Activated CD4-positive, alpha-beta T cell treated with anti-CD3 and anti-CD28 coated beads for 4 hours (primary cell): ENCODE results near the gene C20orf204.

Source experiments
- DNase-seq, 2 donors: peaks; one replicate each; pipeline ENCODE4 v3.0.0-alpha.2; 2020

Gene C20orf204

GRCh38 chr20:64027981-64028685, 7.8 kb upstream of the C20orf204 start:
- no peak for DNase-seq

GRCh38 chr20:64029293-64030117, 6.5 kb upstream of the C20orf204 start:
- no peak for DNase-seq

- DNase-seq, result no peak
Observed at GRCh38 chr20:64030371-64031134, 5.4 kb upstream of the C20orf204 start.

- no peak for DNase-seq
Observed at GRCh38 chr20:64031822-64032314, 4.1 kb upstream of the C20orf204 start.

- no peak for DNase-seq
Observed at GRCh38 chr20:64032706-64033624, 3.0 kb upstream of the C20orf204 start.

GRCh38 chr20:64033981-64034493, 1.9 kb upstream of the C20orf204 start:
- no peak for DNase-seq

- DNase-seq, result no peak
Observed at GRCh38 chr20:64035066-64035932, 683 bp upstream of the C20orf204 start.

- no peak for DNase-seq
Observed at GRCh38 chr20:64036346-64037198, 590 bp downstream of the C20orf204 start.

- DNase-seq, result no peak
Observed at GRCh38 chr20:64037199-64037497, 1.2 kb downstream of the C20orf204 start.

GRCh38 chr20:64037498-64038213, 1.7 kb downstream of the C20orf204 start:
- no peak for DNase-seq

- DNase-seq, result no peak
Observed at GRCh38 chr20:64038224-64038564, 2.2 kb downstream of the C20orf204 start.

- DNase-seq, result peak; percentile 75 to 78
Observed at GRCh38 chr20:64038565-64039292, 2.7 kb downstream of the C20orf204 start.

GRCh38 chr20:64039293-64040160, 3.5 kb downstream of the C20orf204 start:
- no peak for DNase-seq

- DNase-seq, result no peak
Observed at GRCh38 chr20:64040231-64041039, 4.5 kb downstream of the C20orf204 start.

GRCh38 chr20:64041040-64041780, 5.2 kb downstream of the C20orf204 start:
- DNase-seq, result no peak

- DNase-seq, result no peak
Observed at GRCh38 chr20:64041781-64042053, 5.7 kb downstream of the C20orf204 start.
